C4-2B (cell line): ENCODE results near the gene SCN4A.

Experiments
- H3K27ac ChIP-seq: fragments of 450-650 bp; 2 replicates; pipeline ENCODE4 v1.5.1; 2017
- ZFX ChIP-seq: fragments of 450-650 bp; IDR thresholded peaks from 2 replicates; pipeline ENCODE4 v1.6.1; 2017
- TF ChIP-seq, protein P1 (sequence below): fragments of 450-650 bp; conservative IDR thresholded peaks from 2 replicates; pipeline ENCODE4 v1.5.1; 2017; ENCODE audit warnings: mild to moderate bottlenecking

SCN4A gene

GRCh38 chr17:63998721-63999679, 26.3 kb upstream of the SCN4A start:
- no peak for TF ChIP-seq ZFX
- TF ChIP-seq, protein P1, sequence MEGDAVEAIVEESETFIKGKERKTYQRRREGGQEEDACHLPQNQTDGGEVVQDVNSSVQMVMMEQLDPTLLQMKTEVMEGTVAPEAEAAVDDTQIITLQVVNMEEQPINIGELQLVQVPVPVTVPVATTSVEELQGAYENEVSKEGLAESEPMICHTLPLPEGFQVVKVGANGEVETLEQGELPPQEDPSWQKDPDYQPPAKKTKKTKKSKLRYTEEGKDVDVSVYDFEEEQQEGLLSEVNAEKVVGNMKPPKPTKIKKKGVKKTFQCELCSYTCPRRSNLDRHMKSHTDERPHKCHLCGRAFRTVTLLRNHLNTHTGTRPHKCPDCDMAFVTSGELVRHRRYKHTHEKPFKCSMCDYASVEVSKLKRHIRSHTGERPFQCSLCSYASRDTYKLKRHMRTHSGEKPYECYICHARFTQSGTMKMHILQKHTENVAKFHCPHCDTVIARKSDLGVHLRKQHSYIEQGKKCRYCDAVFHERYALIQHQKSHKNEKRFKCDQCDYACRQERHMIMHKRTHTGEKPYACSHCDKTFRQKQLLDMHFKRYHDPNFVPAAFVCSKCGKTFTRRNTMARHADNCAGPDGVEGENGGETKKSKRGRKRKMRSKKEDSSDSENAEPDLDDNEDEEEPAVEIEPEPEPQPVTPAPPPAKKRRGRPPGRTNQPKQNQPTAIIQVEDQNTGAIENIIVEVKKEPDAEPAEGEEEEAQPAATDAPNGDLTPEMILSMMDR, result no peak
- no peak overlapping the region for H3K27ac ChIP-seq

GRCh38 chr17:63998050-63998720, 25.5 kb upstream of the SCN4A start, which contains the start of gene PRR29:
Gene PRR29, plus strand, starts transcription at chr17:63998351. Its CDS starts 14 bp downstream, at chr17:63998365.
- no peak within 1 kb of the TSS; the same call in 1 of the 2 replicates for H3K27ac ChIP-seq
- TF ChIP-seq ZFX, result no peak
- TF ChIP-seq, protein P1, result no peak

DNA sequence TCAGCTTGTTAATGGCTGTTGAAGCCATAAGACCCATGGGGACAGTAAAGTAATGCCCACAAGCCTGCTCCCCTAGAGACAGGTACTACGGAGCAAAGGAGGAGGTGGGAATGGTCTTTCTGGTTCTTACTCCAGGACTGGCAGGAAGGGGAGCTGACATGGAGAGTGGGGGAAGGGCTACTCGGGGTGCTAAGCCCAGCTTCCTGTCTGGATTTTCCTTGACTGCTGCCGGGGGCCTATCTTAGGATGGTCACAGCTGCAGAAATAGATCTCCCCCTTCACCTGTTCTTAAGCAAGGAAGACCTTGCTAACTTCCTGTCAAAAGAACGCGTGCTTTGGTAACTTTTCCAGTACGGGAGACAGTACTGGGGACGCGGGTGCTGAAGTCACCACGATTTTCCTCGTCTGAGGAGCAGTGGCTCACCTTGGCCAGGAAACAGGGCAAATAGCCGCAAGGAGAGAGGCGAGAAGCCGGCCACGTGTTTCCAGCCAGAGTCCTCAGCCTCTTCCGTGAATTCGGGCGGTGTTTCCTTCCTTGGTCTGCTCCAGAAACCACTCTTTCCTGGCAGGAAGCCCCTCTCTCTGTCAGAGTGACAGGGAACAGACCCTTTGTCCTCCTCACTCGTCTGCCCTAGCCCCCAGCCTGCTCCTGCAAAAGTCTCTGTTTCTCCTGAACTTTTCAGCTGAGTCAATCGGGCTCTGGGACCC, 24.8 kb upstream of the SCN4A start:
- H3K27ac ChIP-seq, result no peak overlapping the region
- no peak for TF ChIP-seq ZFX
- TF ChIP-seq, protein P1, result no peak

DNA sequence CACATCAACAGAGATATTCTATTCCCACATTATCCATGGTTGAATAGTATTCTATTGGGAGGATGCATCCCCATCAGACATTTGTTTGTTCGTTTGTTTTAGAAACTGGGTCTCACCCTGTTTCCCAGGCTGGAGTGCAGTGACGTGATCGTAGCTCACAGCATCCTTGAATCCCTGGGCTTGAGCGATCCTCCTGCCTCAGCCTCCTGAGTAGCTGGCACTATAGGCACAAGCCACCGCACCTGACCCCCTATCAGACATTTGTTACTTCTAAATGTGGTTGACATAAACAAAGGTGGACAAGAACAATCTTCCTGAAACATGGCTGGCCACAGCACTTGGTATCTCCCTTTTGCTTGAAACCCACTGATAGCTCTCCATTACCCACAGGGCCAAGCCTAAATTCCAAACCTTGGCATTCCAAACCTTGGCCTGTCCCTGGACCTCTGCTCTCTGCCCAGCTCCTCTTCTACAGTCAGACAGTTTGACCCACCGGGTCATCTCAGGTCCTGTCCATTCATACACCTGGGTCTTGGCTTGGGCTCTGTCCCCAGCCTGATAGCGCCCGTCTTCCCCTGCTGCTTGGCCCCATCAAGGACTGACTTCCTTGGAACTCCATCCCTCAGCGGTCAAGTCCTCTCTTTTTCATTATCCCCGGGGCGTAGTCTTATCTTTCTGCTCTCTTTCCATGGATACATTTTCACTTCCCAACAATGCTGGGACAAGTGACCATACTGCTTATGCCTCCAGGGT, 23.9 kb upstream of the SCN4A start:
- no peak for TF ChIP-seq ZFX
- H3K27ac ChIP-seq, result no peak overlapping the region

- no peak overlapping the region for H3K27ac ChIP-seq
- TF ChIP-seq, protein P1, result no peak
- no peak for TF ChIP-seq ZFX
Observed at GRCh38 chr17:63995626-63996025, 22.9 kb upstream of the SCN4A start.

- H3K27ac ChIP-seq, result no peak overlapping the region
- TF ChIP-seq ZFX, result no peak
- TF ChIP-seq, protein P1, result no peak
Observed at GRCh38 chr17:63993368-63993985, 20.8 kb upstream of the SCN4A start.

DNA sequence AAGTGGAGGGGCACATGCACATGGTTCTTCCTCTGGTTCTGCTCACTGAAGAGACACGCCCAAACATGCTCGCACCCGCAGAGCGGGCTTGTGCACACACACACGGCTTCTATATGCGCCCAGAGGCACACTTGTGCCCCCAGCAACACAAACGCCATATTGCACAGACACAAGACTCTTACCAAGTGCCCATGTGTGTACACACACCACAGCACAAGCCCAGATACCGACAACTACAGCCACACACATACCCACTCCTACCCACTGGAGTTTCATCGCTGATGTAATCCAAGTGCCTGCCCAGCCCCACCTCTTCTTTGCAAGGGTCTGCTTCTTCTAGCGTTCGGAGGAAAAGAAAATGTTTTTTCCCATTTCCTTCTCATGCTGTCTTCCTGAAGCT, 18.9 kb upstream of the SCN4A start:
- H3K27ac ChIP-seq, result no peak overlapping the region
- TF ChIP-seq ZFX, result no peak
- TF ChIP-seq, protein P1, result no peak
